ENCODE data around the gene EPHA4.

EPHA4 gene

DNA sequence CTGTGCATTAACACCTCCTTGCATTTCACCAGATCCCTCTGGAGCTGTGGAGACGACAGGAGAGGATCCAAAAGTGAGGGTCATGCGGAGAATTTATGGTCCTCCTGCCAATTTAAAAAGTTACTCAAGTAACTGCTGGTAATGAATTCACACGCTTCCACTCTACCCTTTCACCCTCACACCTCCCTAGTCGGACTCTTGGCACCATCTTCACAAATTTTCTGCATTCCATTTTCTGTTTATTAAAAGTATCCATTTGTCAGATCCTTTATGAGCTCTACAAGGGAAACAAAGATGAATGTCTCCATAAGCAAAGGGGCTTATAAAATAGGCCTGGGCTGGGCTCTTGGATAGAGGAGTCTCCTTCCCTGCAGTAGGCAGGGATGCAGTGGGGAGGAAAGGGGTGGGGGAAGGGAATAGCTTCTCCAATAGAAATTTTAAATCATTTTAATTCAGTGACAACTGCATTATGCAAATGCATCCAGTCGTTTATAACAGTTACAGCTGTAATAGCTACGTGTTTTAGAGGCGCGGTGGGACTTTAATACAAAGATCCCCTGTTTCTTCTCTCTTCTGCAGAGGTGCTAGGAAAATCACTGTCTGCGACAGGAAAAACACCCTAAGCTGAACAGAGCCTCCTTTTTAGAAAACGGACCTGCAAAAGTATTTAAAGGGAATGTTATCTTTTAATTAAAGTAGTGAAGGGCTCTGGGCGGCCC lies 132.2 kb downstream of the EPHA4 start:
- DNase-seq (ENCODE audit: low read depth) = no peak

DNA sequence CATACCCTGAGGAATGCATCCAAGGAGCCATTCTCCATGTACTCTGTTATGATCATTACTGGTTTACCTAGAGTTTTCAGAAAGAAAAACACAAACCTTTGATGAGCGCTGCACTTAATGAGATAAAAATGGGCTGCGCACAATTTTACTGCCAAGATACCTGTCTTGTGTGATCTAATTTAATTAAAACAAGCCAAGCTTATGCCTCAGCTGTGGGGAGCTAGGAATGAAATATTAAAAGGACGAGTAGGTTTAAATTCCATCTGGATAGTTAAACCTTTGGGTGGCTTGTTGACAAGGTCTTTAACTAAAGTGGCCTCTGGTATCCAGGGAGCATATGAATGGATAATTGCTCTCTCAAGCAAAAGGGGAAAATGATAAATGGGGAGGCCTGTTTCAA lies 135.0 kb downstream of the EPHA4 start:
- no peak for DNase-seq (ENCODE audit: low read depth)

DNA sequence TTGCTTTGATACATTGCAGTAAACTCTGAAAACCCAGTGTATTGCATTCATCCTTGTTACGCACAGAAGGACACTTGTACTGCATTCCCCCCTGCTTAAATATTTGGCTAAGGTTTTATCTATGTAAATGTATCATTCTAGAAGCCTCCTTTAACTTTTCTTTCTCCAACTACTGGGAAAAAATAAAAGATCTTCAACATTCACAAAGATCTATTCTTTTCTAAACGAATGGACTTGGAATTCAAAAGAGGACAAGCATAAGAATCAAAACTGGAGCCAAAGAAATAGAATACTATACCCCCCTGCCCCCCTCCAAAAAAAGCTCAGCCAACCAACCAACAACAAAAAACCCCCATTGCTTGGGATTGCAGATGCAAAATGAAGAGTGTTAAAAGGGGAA lies 136.9 kb downstream of the EPHA4 start:
- no peak for DNase-seq (ENCODE audit: low read depth)

DNA sequence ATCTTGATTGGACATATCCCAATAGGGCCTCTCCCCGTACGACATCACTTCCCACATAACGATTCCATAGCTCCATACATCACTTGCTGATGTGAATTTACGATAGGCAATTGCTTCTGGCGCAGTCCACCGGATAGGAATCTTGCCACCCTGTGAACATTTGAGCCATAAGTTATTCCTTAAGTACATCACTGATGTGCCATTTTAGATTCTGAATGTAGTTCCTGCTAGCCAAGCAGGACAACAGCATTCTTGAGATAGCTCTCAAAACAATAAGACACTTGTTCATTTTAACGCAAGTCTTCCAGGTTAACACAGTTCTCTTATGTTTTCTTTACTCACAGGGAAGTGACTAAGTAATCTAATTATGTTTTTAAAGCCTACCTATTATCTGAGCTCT lies 138.0 kb downstream of the EPHA4 start:
- DNase-seq (ENCODE audit: low read depth) = no peak

DNA sequence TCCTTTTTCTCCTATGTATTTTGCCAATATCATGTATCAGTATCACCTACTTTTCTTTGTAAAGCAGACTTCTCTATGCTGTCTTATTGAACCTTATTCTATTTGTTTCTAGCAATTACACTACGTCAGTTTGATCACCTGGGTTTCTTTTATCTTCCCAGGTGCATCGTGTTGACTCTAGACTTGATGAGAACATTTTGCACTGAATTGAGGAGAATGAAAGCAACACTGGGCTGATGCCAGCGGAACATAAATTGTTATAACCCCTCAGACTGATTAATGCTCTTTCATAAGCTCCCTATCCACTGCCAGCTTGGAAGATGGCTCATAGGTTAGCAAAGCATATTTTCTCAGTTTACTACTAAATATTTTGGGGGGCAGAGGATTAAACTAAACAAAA lies 140.6 kb downstream of the EPHA4 start:
- no peak for DNase-seq (ENCODE audit: low read depth)

DNA sequence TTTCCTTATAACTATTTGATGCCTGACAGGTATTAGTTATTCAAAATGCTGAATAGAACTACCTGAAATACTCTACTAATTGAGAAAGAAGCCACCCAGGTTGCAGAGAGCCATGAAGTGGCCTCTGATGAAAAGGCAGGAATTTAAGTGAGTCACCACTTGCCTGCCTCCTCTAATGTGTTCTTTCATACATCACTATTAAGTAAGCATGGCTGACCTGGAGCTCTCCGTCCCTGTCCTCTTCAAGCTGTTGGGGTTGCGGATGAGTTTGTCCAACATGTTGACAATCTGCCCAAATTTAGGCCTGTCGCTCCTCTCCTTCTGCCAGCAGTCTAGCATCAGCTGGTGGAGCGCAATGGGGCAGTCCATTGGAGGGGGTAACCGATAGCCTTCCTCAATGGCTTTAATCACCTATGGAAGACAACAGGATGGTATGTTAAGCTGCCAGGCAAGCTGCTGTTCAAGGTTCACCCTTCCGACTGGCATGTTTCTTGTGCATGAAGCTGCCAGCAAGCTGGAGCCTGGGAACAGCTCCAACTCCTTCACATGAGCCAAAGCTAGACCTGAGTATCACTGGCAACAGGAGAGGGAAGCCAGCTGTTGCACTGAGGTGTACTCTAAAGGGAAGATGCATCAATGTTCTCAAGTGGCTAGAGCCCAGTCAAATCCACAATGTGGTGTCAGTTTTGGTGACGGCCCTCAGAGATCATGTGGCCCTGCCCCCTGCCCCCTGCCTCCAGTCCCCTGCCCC lies 142.2 kb downstream of the EPHA4 start:
- no peak for DNase-seq (ENCODE audit: low read depth)

DNA sequence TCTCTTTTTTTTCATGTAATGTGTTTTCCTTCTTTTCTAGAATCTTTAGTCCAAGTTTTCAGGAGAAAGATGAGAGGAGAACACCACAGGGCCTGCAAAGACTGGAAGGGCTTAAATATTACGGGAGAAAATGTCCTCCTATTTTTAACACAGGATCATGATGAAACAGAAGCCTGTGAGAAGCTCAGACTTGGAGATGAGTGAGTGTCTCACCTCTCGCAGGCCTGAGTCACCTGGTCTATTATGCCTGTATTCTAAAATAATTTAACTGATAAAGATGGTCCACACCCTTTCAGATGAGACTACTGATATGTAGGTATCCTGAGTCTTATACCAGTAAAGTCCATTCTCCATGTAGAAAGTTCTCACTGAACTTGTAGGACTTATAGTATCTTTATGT lies 143.2 kb downstream of the EPHA4 start:
- no peak for DNase-seq (ENCODE audit: low read depth)

DNA sequence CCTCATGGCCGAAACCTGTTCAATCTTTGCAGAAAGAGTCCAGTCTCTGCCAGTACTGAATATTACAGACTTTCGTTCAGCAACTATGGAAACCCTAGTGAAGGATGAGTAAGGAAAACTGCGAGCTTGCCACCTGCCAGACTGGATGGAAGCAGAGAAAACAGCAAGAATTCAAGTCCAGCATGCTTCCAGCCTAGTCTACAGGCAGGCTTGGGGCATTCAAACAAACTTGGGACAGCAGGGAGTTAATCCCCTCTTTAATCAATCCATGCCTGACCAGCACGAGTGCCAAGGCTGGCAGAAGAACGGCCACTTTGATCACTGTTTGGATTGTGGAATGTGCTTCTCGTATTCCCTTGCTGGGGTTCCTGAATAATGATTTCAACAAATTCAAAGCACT lies 145.2 kb downstream of the EPHA4 start:
- no peak for DNase-seq (ENCODE audit: low read depth)

DNA sequence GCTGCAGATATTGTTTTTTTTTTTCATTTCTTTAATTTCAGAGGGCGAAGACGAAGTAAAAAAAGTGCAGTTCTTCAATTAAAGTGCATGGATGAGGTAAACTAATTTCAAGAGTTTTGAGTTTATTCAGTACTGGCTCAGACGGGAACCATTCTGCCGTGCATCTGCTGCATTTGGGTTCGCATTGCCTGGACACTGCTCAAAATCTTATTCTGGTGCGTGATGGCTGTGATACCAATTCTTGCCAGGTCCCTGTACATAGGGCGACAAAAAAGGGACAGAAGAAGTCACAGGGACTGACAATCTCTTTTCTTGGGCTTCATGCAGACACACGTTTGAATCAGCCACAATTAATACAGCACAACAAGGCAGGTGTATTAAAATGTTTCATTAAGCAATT lies 146.2 kb downstream of the EPHA4 start:
- DNase-seq (ENCODE audit: low read depth) = no peak

DNA sequence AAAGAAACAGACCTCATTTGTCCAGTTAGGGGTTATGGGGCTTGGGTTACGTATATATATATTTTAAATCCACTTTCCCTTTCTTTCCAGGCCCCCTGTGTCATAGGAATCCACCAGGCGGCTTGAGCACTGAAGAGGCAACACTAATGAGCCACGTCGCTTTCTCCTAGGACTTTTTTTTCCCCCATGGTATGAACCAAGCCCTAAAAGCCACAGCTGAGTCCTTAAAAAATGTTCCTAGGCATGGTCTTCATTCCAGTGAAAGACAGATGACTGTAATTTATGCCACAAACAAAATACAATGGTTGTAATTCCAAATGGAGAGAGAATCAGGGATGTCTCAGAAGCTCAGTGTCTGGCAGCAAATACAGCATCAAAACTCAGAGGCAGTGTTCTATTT lies 146.8 kb downstream of the EPHA4 start:
- no peak for DNase-seq (ENCODE audit: low read depth)

DNA sequence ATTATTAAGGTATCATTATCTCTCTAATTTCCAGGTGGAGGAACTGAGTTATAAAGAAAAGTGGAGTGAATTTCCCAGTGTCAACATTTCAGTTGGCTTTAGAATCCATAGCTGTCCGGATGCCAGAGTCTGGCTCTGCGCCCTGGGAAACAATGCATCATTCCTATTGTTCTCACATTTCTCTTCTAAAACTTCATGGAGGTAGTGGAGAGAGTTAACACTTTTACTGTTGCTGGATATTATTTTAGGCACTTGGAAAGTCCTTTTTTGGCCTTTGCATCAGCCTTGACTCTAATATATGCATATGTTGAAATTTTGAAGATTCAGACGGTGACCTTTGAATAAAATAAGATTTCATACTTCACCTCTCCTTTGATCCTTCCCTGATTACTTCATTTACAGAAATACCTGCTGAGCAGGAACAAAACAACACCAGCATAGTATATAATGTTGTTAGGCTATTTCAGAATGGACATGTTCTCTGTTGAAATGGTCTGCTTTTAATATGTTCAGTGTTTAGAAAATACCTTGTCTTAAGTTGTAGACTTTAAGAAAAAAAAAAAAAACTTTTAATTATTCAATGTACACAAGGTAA lies 148.8 kb downstream of the EPHA4 start:
- DNase-seq (ENCODE audit: low read depth) = no peak

DNA sequence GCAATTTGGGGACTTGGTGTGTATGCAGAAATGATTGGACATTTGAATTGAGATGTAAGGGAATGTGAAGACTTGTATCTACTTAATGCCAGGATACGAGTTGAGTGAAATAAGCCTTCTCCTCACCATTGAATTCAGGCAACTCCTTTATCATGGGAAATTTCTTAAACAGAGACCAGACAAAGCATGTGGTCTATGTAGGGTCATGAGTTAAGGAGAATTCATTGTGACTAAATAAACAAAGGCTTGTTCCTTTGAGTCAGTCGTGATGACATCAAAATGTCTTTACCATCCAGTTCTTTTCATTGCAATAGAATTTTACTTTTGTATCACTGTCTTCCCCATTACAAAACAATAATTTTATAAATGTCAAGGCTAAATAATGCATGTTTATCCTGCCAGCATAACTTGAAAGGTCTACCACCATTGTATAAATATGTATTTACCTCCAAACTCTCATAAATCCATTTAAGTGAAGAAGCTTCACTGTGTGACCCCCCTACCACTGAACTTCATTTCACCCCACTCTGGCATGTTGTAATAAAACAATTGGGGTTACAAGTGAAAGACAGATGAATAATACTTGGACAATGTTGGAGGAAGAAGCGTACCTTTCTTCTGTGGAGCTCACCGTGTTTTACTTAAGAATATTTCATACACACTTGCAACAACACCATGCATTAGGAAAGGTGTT lies 149.4 kb downstream of the EPHA4 start:
- no peak for DNase-seq (ENCODE audit: low read depth)

DNA sequence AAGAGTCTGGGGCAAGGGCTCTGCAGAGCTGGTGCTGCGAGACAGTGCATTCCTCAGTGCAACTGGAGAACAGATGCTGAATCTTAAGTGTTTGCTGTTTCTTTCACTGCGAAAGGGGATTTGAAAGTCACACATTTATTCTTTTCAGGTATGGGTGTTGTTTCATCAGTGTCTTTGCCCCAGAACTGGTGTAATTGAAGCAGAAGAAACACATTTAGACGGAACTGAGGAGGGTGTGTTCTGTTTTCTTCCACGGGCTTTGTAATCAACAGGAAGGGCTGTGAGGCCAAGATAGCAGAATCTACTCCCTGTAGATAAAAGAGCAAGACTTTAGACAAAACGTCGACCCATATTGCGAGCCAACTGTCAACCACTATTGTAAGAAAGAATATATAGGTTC lies 151.9 kb downstream of the EPHA4 start:
- DNase-seq (ENCODE audit: low read depth) = no peak

DNA sequence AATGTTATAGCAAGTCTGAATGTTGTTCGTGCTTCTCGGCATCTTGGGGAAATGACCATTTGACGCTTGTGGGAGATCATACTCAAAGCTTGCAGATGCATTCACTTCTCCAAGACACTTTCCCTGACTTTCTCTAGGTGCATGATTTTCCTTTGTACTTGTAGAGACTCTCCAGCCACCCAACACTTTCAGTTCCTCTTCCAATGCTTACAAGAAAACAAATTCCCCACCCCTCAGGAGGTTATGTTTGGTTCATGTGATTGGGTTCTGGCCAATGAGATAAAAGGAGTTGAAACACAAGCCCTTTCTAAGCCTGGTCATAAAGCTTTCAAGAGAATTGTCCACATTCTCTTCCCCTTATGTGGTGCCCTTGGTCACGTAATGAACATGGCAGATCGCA lies 156.3 kb downstream of the EPHA4 start:
- DNase-seq (ENCODE audit: low read depth) = no peak

DNA sequence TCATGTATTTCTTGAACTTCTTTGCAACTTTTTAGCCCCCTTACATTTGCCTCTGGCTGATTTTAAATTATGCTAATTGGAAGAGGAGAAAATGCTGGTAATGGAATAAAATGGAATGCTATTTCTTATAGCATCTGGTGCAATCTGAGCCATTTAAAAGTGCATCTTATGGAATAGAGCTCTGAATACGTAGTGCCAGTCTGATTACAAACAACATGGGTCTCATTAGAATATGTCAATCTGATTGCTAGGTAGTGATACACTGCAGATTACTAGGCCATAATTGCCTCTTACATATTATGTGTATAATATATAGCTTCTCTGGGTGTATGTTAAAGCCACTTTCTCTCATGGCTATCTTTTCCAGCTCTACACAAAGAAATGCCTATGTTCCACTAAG lies 159.1 kb downstream of the EPHA4 start:
- DNase-seq (ENCODE audit: low read depth) = no peak

DNA sequence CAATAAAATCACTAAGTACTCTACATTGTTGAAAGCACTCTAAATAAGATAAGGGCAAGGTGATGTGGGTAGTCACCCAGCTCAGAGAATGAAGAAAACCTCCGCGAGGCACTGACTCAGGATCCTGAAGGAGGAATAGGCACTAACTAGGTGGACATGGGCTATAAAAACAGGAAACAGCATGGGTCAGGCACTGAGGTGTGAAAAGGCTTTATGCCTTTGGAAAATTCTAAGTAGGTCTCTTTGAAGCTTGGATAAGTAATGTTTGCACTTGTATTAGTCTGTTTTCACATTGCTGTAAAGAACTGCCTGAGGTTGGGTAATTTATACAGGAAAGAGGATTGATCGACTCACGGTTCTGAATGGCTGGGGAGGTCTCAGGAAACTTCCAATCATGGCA lies 161.6 kb downstream of the EPHA4 start:
- DNase-seq (ENCODE audit: low read depth) = no peak

DNA sequence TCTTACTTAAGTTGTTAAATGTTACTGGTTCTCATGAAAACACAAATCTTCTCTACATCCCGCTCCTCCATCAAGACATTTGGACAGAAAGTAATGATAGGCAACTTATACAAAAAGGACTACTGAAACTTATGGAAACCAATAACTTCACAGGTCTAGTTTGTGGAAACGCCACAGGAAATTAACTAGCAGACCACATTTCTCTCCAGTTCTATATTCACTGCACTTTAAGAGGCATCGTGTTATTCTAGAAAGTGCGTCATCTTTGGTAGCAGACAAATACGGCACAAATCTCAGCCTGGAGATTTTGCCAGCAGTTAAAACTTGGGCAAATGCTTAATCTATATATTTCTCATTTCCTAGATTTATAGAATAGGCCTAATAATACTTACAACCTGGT lies 164.3 kb downstream of the EPHA4 start:
- DNase-seq (ENCODE audit: low read depth) = no peak

DNA sequence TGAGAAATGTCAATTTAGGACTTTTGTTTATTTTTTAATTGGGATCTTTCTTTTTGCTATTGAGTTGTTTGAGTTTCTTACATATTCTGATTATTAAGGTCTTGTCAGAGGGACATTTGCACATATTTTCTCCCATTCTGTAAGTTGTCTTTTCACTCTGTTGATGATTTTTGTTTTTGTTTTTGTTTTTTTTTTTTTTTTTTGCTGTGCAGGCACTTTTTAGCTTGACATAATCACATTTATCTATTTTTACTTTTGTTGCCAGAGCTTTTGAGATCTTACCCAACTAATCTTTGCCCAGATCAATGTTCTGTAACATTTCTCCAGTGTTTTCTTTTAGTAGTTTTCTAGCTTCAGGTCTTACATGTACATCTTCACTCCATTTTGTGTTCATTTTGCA lies 166.6 kb downstream of the EPHA4 start:
- no peak for DNase-seq (ENCODE audit: low read depth)

DNA sequence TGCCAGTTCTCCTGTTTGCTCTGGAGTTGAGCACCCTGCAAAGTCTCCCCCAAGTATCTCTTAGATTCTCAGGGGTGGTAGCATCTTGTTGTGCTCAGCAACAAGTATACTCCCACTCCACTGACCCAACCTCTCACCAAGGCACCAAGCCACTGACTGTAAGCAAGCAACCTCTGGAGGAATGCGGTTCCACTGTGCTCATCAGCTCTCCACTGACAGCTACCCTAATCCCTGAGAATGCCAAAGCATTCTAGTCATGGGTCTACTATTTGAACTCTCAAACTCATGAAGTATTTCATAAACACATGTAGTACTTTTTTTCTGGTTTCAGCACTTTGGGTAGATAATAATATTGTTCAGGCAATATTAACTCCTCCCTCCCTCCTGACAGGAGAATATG lies 170.0 kb downstream of the EPHA4 start:
- DNase-seq (ENCODE audit: low read depth) = peak; percentile 23

DNA sequence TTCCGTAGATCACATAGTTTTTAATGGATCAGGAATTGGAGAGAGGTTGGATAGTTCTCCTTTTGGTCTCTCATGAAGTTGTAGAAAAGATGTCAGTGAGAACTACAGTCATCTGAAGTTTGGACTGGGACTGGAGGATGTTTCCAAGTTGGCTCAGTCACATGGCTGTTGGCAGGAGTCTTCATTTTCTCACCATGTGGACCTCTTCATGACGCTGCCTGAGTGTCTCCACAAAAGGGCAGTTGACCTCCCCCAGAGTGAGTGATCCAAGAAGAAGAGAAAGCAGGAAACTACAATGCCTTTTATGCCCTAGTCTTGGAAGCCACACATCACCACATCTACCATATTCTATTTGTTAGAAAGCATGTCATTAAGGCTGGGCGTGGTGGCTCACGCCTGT lies 171.7 kb downstream of the EPHA4 start:
- no peak for DNase-seq (ENCODE audit: low read depth)

DNA sequence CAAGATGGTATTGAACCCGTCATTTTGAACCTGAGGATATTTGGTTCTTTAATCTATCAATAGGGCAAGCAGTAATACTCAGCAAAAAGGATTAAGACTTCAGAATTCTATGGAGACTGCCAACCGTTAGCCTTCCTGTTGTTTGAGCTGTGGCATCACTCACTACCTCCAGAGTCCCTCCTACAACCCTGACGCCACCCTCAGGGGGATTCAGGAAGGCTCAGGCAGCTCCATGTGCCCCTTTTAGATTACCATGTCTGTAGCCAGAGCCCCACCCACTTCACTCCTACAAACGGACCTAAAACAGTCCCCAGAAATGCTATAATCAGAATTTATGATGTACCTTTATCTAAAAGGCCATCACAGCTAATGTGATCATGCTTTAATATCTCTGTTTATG lies 172.9 kb downstream of the EPHA4 start:
- DNase-seq (ENCODE audit: low read depth) = no peak

DNA sequence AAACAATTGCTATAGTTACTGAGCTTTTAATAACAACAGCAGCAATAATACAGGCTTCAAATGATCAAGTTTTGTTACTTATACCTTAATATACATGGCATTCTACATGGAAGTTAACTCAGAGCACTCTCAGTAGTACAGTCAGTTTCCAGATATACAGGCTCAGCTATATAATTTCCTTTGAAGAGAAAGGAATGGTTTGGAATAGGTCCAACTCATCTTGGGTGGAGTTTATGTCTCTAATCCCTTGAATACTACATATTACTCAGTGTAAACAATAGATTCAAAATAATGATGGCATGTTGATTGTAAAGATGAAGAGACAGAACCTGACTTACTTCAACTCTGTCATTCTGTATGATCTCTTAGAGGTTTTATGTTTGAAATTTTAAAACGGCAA lies 174.9 kb downstream of the EPHA4 start:
- DNase-seq (ENCODE audit: low read depth) = no peak

All from HS-27A (cell line).